ENCODE data around the gene EFCAB9. TPM values are rescaled to one million over a fixed set of nuclear protein-coding genes. Genes with fewer than 3 reads are reported as not detected.

The EFCAB9 gene
- total RNA-seq, 1 experiment from 2014 or later: not detected

GRCh38 chr5:172151661-172152210, 42.2 kb upstream of the EFCAB9 start:
- Mint-ChIP-seq H3K36me3 (no peaks in the 10 kb centered on the region), H3K4me1 (no peaks in the 10 kb centered on the region), H3K27me3 (ENCODE audit: low read depth) (no peaks in the 10 kb centered on the region), H3K27ac (no peak overlapping the region; the same call in 1 of the 2 replicates), H3K4me3 (no peak overlapping the region), H3K9me3 (no peaks in the 10 kb centered on the region)
- ChIA-PET CTCF (interaction anchor here (0.5 kb wide), 1 partner anchor 159 kb away, joined by 3 read pairs; no protein-coding TSS in a partner anchor), POLR2A (no interaction called here)
- no peak for DNase-seq (ENCODE audit: low spot score)
- no peak for TF ChIP-seq FOXJ3 (CRISPR knock-in tag; IDR thresholded peaks at IDR 0.05; ENCODE audit: borderline replicate concordance)
- no peak for TF ChIP-seq CDX4 (CRISPR knock-in tag; IDR thresholded peaks at IDR 0.05; ENCODE audit: borderline replicate concordance)
- no peak for TF ChIP-seq ZMAT4 (CRISPR knock-in tag; IDR thresholded peaks at IDR 0.05)
- TF ChIP-seq PREB (CRISPR knock-in tag; IDR thresholded peaks at IDR 0.05; ENCODE audit: borderline replicate concordance): no peak
- TF ChIP-seq FOXP1 (CRISPR knock-in tag; IDR thresholded peaks at IDR 0.05; ENCODE audit: borderline replicate concordance): no peak
- TF ChIP-seq FOXP4 (CRISPR knock-in tag; IDR thresholded peaks at IDR 0.05): no peak
- no peak for TF ChIP-seq E2F4 (CRISPR knock-in tag; IDR thresholded peaks at IDR 0.05; ENCODE audit: borderline replicate concordance, low read depth)
- TF ChIP-seq JAZF1 (CRISPR knock-in tag; IDR thresholded peaks at IDR 0.05): no peak
- no peak for TF ChIP-seq ZBTB43 (CRISPR knock-in tag; IDR thresholded peaks at IDR 0.05)
- no peak for ATAC-seq

GRCh38 chr5:172153695-172154094, 40.3 kb upstream of the EFCAB9 start:
- Mint-ChIP-seq H3K27ac (no peak overlapping the region), H3K4me1 (no peaks in the 10 kb centered on the region), H3K36me3 (no peaks in the 10 kb centered on the region; the same call in 1 of the 2 replicates), H3K9me3 (no peaks in the 10 kb centered on the region), H3K27me3 (ENCODE audit: low read depth) (no peaks in the 10 kb centered on the region), H3K4me3 (no peak overlapping the region)
- ChIA-PET POLR2A (no interaction called here), CTCF (interaction anchor here (1.2 kb wide), 1 partner anchor 35 kb away, joined by 4 read pairs; the partner anchor contains the start of gene STK10)
- ATAC-seq (no peak), DNase-seq (ENCODE audit: low spot score) (no peak)
- TF ChIP-seq FOXJ3 (CRISPR knock-in tag; IDR thresholded peaks at IDR 0.05; ENCODE audit: borderline replicate concordance): no peak
- no peak for TF ChIP-seq CREB1 (CRISPR knock-in tag; IDR thresholded peaks at IDR 0.05)
- TF ChIP-seq KAT7 (CRISPR knock-in tag; IDR thresholded peaks at IDR 0.05; ENCODE audit: borderline replicate concordance): no peak
- TF ChIP-seq ZNF232 (CRISPR knock-in tag; IDR thresholded peaks at IDR 0.05): no peak
- TF ChIP-seq E2F4 (CRISPR knock-in tag; IDR thresholded peaks at IDR 0.05; ENCODE audit: borderline replicate concordance, low read depth): no peak
- TF ChIP-seq GTF2I (CRISPR knock-in tag; conservative IDR thresholded peaks at IDR 0.05): no peak
- no peak for TF ChIP-seq AR (CRISPR knock-in tag; IDR thresholded peaks at IDR 0.05)
- no peak for TF ChIP-seq ZNF416 (CRISPR knock-in tag; IDR thresholded peaks at IDR 0.05)
- TF ChIP-seq NFE2L1 (CRISPR knock-in tag; IDR thresholded peaks at IDR 0.05): no peak
- TF ChIP-seq EMX1 (CRISPR knock-in tag; IDR thresholded peaks at IDR 0.05): no peak
- no peak for TF ChIP-seq ETV6 (CRISPR knock-in tag; IDR thresholded peaks at IDR 0.05)
- TF ChIP-seq ZNF396 (CRISPR knock-in tag; IDR thresholded peaks at IDR 0.05; ENCODE audit: borderline replicate concordance): no peak
- no peak for TF ChIP-seq ZBTB21 (CRISPR knock-in tag; IDR thresholded peaks at IDR 0.05; ENCODE audit: borderline replicate concordance)
- no peak for TF ChIP-seq CBFB (CRISPR knock-in tag; IDR thresholded peaks at IDR 0.05; ENCODE audit: low read depth)
- no peak for TF ChIP-seq TP53 (CRISPR knock-in tag; IDR thresholded peaks at IDR 0.05)
- no peak for TF ChIP-seq FOXK1 (CRISPR knock-in tag; IDR thresholded peaks at IDR 0.05)

Data from WTC11 (cell line).